Neuron (in vitro differentiated cells): ENCODE results near the gene C11orf21.

Experiments used
- H2AFZ ChIP-seq: one replicate; pipeline ENCODE4 v1.6.1; 2013; ENCODE audit warnings: low read depth, mild to moderate bottlenecking, inconsistent platforms, low read length, moderate library complexity
- H3K27me3 ChIP-seq: one replicate; pipeline ENCODE4 v1.6.1; 2013; ENCODE audit warnings: low read length; ENCODE audit not compliant: insufficient read depth
- H3K36me3 ChIP-seq: one replicate; pipeline ENCODE4 v1.6.1; 2013; ENCODE audit warnings: low read length; ENCODE audit not compliant: insufficient read depth
- H3K4me1 ChIP-seq: one replicate; pipeline ENCODE4 v1.6.1; 2013; ENCODE audit warnings: low read length; ENCODE audit not compliant: insufficient read depth
- H3K4me3 ChIP-seq: 2 replicates; pipeline ENCODE4 v1.5.1; 2013; ENCODE audit warnings: mild to moderate bottlenecking, low read length, moderate library complexity
- H3K9me3 ChIP-seq: one replicate; pipeline ENCODE4 v1.6.1; 2013; ENCODE audit warnings: low read length

The C11orf21 gene

DNA sequence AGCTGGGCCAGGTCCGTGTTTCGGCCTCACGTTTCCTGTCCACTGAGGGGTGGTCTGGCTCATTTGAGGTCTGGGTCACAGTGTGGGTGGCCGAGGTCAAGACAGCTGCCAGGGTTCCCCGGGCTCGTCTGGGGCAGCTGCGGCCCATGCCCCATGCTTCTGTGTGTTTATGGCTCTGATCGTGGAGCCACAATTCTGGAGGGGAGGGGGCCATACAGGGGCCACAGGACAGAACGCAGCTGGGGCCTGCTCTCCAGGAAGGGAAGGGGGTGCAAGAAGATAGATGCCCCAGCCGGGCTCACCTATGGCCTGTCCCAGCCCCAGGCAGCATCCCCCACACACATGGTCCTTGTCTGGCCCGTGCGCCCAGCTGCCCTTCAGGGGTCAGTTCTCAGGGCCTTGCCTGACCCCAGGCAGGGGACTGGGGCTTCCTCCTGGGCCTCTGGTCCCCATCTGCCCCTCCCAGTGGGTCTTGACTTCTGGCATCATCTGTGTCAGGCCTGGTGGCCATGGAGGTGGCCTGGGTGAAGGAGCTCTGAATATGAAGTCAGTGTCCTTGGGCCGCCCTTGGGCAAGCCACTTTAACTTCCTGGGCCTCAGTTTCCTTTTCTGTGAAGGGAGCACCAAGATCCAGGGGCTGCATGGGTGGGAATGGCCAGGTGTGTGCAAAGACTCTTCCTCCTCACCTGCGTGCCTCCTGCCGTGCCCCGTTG, 8.5 kb upstream of the C11orf21 start:
- H3K4me3 ChIP-seq, result no peak overlapping the region
- no peaks in the 10 kb centered on the region for H3K9me3 ChIP-seq
- no peaks in the 10 kb centered on the region for H3K36me3 ChIP-seq
- no peaks in the 10 kb centered on the region for H3K4me1 ChIP-seq
- H3K27me3 ChIP-seq, result no peaks in the 10 kb centered on the region
- no peak overlapping the region for H2AFZ ChIP-seq

- no peak overlapping the region for H2AFZ ChIP-seq
- H3K9me3 ChIP-seq, result no peaks in the 10 kb centered on the region
- H3K36me3 ChIP-seq, result no peaks in the 10 kb centered on the region
- H3K4me3 ChIP-seq, result no peak overlapping the region
- no peaks in the 10 kb centered on the region for H3K4me1 ChIP-seq
- no peaks in the 10 kb centered on the region for H3K27me3 ChIP-seq
These were observed 7.7 kb upstream of the C11orf21 start for GRCh38 chr11:2309251-2310072.

GRCh38 chr11:2308713-2309112, 7.0 kb upstream of the C11orf21 start:
- H3K36me3 ChIP-seq, result no peaks in the 10 kb centered on the region
- no peaks in the 10 kb centered on the region for H3K4me1 ChIP-seq
- no peaks in the 10 kb centered on the region for H3K27me3 ChIP-seq
- H3K4me3 ChIP-seq, result no peak overlapping the region
- no peaks in the 10 kb centered on the region for H3K9me3 ChIP-seq
- no peak overlapping the region for H2AFZ ChIP-seq

DNA sequence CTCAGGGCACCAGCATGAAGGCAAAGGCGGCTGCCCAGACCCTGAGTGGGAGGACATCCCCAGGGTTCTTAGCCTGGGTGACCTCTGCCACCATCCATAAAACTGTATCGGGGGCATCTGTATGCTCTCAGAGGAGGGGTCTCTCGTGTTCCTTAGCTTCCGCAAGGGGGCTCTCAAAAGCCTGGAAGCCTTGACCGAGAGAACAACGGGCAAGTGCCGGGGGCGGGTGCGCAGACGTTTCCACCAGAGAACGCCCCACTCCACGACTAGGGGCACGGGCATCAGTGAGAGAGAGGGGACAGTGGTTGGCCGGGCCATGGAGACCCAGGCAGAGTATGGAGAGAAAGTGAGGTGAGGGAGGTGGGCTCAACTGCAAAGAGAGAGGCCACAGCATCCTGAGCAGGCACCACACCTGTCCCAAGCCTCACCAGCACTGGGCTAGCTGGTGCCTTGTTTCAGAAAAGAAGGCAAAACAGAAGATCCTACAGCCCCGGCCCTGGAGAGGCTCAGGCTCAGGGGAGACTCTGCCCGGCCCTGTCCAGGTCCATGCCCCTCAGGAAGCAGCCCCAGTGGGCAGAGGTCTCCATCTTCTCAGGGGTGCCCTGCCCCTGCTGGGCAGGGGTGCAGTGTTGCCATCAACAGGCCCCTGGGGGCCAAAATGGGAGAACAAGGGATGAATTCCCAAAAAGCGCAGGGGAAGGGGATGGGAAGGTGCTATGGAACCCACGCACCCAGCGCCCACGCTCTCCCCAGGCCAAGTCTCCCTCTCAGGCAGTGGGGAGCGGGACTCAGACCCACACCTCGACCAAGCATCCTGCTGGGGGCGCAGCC, 6.0 kb upstream of the C11orf21 start:
- Histone ChIP-seq H3K9me3 (no peaks in the 10 kb centered on the region), H2AFZ (no peak overlapping the region), H3K36me3 (no peaks in the 10 kb centered on the region), H3K27me3 (no peaks in the 10 kb centered on the region), H3K4me1 (no peaks in the 10 kb centered on the region), H3K4me3 (no peak overlapping the region)

DNA sequence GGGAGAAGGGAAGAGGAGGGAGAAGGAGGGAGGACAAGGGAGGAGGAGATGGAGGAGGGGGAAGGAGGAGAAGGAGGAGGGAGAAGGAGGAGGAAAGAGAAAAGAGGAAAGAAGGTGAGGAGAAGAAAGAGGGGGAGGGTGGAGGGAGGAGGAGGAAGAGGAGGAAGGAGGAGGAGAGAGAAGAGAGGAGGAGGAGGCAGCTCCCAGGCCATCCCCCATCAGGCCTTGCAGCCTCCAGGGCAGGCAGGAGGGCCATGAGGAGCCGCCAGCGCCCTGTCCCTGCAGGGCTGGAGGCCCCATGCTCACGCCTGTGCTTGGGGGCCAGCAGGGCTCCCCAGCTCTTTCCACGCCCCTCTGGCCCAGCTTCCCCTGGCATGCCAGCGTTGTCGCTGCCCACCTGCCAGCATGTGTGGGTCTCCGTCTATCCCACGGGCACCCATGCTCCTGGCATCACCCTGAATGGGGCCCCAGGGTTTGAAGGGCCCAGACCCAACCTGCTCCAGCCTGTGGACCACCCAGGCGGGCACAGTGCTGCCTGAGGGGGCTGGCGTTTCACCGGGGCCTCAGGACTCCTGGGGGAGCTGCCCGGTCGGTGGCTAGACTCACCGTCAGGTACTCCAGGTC, 5.3 kb upstream of the C11orf21 start:
- Histone ChIP-seq H3K4me1 (no peaks in the 10 kb centered on the region), H3K36me3 (no peaks in the 10 kb centered on the region), H3K4me3 (no peak overlapping the region), H2AFZ (no peak overlapping the region), H3K9me3 (no peaks in the 10 kb centered on the region), H3K27me3 (no peaks in the 10 kb centered on the region)

DNA sequence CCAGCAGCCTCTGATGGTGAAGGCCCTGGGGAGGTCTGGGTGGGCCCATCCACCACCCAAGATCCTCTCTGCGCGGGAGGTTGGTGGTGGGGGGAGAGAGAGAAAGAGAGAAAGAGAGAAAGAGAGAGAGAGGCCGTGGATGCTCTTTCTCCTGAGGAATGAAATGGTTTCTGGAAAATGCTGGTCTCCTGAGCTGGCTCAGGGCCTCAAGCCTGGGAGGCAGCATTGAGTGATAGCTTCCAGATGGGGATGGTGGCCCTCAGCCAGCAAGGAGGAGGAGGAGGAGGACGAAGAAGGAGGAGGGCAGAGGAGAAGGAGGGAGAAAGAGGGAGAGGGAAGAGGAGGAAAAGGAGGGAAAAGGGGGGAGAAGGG, 4.7 kb upstream of the C11orf21 start:
- no peaks in the 10 kb centered on the region for H3K4me1 ChIP-seq
- H3K4me3 ChIP-seq, result no peak overlapping the region
- no peaks in the 10 kb centered on the region for H3K27me3 ChIP-seq
- H2AFZ ChIP-seq, result no peak overlapping the region
- no peaks in the 10 kb centered on the region for H3K36me3 ChIP-seq
- no peaks in the 10 kb centered on the region for H3K9me3 ChIP-seq

- Histone ChIP-seq H3K36me3 (no peaks in the 10 kb centered on the region), H3K4me1 (no peaks in the 10 kb centered on the region), H3K4me3 (no peak overlapping the region)
These were observed 4.2 kb upstream of the C11orf21 start for GRCh38 chr11:2305788-2306451.

DNA sequence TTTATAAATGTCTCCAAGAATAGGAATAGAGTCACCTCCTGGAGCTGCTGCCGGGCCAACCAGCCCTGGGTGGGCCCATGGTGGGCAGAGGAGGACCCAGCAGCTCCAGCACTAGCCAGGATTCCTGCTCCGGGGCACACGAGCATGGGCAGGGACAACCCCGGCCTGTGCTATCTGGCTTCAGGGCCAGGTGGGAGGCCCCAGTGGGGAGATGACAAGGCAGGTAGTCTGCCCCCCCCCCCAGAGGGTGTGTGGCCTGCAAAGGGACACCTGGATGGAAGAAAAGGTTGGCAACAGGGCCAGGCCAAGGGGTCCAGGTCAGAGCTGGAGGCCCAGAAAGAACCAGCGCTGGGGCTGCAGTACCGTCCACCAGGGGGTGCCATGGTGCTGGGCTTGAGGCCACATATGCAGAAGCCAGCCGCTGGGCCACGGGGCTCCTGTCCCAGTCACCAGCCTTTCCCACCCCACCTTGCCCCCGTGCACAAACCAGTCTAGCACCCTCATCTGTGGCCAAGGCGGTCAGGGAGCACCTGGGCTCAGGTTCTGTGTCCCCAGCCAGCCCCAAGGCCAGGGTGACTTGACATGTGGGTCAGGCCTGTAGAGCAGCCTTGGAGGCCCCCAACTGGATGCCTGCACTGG, 3.5 kb upstream of the C11orf21 start:
- Histone ChIP-seq H2AFZ (no peak overlapping the region), H3K27me3 (no peaks in the 10 kb centered on the region), H3K9me3 (no peaks in the 10 kb centered on the region), H3K4me1 (no peaks in the 10 kb centered on the region), H3K36me3 (no peaks in the 10 kb centered on the region), H3K4me3 (no peak overlapping the region)

More at GRCh38 chr11:2305788-2306451, 4.2 kb upstream of the C11orf21 start:
- Histone ChIP-seq H3K9me3 (no peaks in the 10 kb centered on the region), H2AFZ (no peak overlapping the region), H3K27me3 (no peaks in the 10 kb centered on the region)

DNA sequence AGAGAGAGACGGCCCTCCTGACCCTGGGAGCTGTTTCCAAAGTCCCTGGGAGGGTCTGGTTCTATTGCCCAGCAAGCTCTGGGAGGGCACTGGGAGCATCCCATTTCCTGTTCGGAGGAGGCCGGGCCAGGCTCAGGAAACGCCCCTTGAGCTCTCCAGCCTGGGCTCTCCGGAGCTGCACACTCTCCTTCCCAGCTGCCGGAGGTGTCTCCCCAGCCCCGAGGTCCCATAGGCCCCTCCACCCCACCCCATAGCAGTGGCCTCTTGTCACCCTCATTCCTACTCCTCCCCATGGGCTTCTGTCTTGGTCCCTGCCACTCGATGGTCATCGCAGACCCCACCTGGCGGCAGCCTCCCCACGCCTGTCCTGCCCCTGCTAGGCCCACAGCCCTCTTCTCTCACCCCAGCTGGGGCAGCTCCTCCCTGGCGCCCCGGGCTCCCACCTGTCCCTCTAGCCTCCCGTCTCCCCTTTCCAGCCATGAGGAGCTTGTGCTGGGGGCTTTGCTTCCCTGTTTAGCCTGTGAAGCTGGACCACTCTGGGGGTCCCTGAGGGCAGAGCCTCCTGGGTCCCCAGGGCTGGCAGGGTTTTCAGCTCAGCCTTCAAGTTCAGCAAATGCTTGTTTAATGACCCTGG, 2.9 kb upstream of the C11orf21 start:
- Histone ChIP-seq H3K27me3 (no peaks in the 10 kb centered on the region), H3K4me1 (no peaks in the 10 kb centered on the region), H2AFZ (no peak overlapping the region), H3K9me3 (no peaks in the 10 kb centered on the region), H3K36me3 (no peaks in the 10 kb centered on the region), H3K4me3 (no peak overlapping the region)

GRCh38 chr11:2303627-2304505, 2.1 kb upstream of the C11orf21 start:
- H3K4me1 ChIP-seq, result no peaks in the 10 kb centered on the region
- no peak overlapping the region for H2AFZ ChIP-seq
- no peaks in the 10 kb centered on the region for H3K27me3 ChIP-seq
- no peaks in the 10 kb centered on the region for H3K9me3 ChIP-seq
- no peak overlapping the region for H3K4me3 ChIP-seq
- no peaks in the 10 kb centered on the region for H3K36me3 ChIP-seq

DNA sequence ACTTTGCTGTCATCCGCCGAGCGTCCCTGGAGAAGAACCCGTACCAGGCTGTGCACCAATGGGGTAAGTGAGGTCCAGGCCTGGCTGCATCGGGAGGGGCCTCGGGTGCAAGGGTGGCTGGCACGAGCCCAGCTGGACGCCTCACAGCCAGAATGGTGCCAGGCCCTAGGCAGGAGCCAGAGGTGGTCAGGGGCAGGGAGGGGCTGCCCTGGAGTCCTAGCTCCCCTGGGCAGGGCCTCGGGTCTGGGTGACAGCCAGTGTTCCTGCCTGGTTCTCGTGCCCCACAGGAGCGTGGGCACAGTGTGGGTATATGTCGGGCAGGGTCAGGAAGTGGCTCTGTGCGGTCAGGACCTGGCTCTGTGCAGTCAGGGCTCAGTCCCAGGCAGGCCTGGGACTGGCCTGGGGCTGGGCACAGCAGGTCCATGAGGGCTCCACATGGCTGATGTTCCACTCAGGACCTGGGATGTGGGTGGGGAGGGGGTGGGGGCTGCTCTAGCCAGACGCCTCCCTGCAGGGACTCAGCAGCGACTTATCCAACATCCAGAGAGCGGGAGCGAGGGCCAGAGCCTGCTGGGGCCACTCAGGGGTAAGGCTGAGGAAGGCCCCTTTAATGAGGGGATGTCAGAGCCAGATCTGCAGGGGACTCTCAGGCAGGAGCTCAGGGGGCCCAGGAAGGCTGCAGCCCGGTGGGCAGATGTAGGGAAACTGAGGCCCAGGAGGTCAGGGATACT, 1.3 kb upstream of the C11orf21 start:
- Histone ChIP-seq H3K4me3 (no peak overlapping the region), H3K9me3 (no peaks in the 10 kb centered on the region), H3K36me3 (no peaks in the 10 kb centered on the region), H3K27me3 (no peaks in the 10 kb centered on the region), H2AFZ (no peak overlapping the region), H3K4me1 (no peaks in the 10 kb centered on the region)
